ENCODE measurements around the gene DNAJB12.
"Not testable (repeated sequence)": the region's sequence is repeated elsewhere in the genome, so short reads cannot be mapped to it uniquely, and the experiment has no call there.

Gene DNAJB12

DNA sequence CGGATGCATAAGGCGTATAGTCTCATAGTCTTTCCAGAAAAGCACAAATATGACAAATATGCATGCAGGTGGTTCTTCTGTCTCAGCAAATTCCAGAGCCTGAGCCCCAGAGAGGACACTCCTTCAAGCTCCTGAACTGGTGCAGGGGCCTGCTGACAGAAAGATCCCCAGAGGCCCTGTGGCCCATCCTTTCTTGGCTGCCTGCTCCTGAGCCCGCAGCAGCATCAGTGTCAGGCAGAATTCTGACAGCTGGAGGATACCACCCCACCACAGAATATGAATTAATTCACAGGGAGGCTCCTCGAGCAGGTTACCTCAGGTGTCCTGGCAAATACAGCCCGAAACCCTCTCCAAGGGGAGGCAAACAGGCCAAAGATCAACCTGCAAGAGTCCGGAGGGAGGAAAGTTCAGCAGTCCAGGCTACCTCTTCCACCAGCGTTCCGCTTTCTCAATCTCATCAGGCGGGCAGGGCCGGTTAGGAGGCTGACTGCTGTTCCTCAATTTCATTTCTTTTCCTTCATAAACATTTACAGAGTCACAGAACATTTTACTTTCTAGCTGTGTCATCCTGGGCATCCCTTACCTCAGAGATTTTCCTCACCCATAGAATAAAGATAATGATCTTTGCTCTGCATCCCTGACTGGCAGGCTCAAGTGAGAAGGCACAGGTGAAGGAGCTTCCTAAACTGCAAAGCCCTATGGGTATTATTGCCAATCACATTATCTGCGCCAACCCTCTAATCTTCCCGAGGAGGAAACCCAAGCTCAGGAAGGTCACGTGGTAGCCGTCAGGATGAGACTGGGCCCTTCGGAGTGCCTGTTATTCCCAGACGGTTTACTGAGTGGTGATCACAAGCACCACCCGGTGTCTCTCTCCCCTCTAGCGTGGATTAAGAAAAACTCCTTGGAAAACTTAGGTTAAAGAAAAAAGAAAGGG, 1.4 kb downstream of the DNAJB12 start:
- DNase-seq (ENCODE audit: low read depth) = no peak

DNA sequence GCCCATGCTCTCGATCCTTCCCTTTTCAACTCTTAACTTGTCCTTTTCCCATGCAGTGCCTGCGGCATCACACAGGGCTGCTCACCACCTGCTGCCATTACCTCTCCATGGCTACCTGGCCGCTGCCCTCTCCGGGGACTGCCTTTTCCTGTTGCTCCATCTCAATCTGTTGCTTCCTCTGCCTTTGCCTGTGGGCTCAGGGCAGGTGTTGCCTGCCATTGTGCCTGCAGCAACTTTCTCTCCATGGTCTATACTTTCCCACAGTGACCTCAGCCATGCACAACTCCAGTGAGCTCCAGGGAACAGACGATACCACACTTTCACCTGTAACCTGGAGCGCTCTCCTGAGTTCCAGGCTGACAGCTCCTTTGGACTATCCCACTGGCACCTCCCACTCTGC, 3.2 kb downstream of the DNAJB12 start:
- no peak for DNase-seq (ENCODE audit: low read depth)

DNA sequence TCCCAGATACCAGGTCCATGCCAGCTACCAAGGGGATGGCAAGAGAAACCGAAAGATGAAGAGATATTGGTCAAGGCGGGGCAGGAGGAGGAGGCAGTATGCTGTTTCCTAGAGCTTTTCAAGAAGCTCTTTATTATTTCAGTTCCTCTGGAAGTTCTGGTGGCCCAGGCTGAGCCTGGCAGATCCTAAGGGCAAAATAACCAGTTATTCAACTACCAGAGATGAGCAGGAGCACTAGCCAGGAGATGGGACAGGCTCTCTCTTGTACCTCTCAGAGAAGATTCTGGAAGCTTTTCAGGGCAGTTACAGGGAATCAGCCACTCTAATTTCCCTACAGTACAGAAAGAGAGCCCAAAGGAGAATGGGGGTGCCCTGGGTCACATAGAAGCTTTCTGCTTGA, 5.3 kb downstream of the DNAJB12 start:
- no peak for DNase-seq (ENCODE audit: low read depth)

DNA sequence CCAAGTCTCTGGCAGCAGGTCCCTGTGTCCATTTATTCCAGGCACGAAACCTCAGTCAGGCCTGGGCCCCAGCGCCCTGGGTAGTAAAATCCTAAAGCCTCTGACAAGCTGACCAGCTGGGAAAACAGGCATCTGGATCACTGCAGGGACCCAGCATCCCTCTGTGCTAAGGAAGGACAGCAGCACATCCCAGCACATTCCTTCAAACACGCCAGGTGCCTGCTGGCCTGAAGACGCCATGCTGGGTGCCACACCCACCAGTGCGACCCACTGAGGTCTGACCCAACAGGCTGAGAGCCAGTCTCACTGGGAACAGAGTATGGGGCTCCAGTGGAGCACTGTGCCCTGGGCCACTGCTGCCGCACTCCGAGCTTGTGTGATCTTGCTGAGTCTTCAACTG, 6.4 kb downstream of the DNAJB12 start:
- no peak for DNase-seq (ENCODE audit: low read depth)

DNA sequence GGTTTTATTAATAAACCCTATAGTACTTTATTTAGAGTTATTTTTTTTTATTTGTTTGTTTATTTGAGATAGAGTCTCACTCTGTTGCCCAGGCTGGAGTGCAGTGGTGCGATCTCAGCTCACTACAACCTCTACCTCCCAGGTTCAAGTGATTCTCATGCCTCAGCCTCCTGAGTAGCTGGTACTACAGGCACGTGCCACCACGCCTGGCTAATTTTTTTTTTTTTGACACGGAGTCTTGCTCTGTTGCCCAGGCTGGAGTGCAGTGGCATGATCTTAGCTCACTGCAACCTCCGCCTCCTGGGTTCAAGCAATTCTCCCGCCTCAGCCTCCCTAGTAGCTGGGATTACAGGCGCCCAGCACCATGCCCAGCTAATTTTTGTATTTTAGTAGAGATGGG, 8.6 kb downstream of the DNAJB12 start:
- DNase-seq (ENCODE audit: low read depth) = not testable (repeated sequence)

DNA sequence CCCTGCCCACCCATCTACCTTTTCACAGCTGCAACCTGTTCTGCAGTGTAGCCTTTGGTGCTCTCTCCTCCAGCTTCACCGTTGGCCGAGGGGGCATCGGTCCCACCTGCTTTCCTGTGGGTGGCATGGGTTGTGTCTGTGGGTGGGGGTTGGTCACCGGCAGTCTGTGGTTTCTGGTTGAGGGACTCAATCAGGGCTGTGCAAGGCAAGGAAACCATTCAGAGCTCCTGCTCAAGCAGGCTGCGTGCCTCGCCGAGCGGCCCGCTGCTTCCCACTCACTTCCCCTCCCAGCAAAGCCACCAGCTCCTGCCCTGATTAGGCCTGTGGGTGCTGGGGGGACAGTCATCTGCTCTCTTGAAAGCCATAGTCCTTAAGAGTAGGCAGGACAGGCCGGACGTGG, 9.8 kb downstream of the DNAJB12 start:
- DNase-seq (ENCODE audit: low read depth) = no peak

DNA sequence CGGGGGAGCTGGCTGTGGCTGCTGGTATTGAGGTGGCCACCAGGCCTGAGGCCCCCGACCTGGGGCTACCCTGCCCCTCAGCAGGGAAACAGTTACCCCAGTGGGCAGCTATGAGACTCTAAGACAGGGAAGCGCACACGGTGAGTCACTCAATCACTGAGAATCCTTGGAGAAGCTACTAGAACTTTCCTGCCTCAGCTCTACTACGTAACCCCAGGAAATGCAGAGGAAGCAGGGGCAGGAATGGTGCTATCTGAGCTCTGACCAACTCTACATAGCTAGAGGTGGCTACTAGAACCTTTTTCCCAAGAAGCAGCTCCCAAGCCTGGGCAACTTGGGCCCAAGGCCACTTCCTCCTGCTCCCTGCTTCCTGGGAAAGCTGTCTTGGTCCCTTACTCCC, 11.8 kb downstream of the DNAJB12 start:
- no peak for DNase-seq (ENCODE audit: low read depth)

DNA sequence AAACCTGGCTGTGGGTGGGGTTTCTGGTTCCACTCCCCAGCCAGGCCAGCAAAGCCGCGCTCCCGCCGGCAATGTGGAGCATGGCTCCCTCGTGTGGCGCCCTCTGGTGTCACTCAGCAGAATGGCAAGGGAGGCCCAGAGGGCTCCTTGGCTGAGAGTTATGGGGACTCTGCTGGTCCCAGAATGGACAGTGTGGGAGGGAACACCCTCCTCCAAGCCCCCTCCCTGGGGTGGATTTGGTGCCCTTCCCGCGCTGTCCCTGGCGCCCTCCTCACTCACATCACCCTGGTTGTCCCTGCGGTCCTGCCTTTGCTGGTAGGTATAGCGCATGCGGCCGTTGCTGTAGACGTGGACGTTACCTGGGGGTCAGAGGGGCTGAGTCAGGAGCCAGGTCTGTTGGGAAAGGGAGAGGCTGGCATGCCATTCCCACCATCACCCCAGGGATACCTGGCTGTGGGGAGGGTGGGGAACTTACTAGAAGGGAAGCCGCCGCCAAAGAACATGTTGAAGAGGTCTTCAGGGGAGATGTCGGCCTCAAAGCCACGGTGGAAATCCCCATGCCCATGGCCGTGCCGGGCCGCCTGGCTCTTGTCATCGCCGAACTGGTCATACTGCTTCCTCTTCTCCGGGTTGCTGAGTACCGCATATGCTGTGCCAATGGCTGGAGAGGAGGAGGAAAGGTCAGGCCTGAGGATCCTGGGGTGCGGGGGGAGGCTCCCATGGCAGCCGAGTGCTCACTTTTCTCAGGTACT, 14.0 kb downstream of the DNAJB12 start:
- DNase-seq (ENCODE audit: low read depth) = peak; percentile 66

DNA sequence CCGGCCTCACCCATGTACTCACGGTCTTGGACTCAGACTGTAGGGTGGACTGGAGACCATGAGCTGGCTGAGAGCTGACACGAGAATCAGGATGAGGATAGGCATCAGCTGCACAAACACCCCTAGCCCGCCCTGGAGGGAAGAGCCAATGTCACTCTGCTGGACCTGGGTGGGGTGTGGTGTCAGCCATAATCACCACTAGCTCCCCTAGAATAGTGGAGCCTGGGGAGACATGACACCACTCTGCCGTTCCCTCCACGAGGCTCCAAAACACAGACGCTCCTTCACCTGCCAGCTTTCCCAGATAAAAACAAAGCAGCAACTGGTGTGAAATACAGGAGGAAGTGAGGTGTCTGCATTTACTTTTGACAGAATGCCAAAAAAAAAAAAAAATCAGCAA, 16.5 kb downstream of the DNAJB12 start:
- no peak for DNase-seq (ENCODE audit: low read depth)

DNA sequence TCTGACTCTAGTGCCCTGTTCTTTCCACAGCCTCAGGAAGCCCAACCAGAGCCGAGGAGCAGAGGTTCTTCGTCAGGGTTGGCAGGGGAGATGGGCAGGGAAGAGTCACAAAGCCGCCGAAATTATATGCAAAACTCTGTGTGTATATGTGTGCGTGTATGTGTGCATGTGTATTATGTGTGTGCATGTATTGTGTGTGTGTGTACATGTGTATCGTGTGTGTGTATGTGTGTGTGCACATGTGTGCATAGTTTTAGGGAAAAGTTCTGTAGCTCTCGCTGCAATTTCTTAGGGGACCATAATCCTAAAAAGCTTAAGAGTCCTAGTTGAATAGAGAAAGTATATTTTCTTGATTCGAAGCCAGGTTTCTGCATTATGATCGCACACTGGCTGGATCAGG, 17.0 kb downstream of the DNAJB12 start:
- no peak for DNase-seq (ENCODE audit: low read depth)

DNA sequence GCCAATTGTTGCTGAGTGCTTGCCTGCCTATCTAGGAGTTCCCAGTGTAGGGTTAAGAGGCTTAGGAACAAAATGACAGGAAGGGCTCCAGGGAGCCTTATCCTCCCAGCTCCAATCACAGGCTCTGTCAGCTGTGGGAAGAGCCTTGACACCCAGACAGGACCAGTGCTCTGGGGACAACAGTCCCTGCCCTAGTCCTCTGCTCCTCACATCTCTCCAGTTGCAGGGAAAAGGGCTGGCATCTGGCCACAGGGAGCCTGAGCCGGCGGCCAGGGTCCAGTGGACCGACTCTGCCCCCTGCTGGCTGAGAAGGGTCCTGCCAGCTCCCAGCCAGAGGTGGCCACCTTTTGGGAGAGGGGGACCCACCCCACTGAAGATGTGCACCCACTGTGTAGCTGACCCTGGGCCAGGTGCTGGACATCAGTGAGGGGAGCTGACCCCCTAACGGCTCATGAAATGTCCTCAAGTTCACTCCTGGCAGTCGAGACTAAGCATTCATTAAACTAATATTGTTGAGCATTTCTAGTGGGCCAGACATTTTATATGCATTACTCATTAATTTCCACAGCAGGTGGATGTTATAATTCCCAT, 17.6 kb downstream of the DNAJB12 start:
- peak; percentile 55 for DNase-seq (ENCODE audit: low read depth)

DNA sequence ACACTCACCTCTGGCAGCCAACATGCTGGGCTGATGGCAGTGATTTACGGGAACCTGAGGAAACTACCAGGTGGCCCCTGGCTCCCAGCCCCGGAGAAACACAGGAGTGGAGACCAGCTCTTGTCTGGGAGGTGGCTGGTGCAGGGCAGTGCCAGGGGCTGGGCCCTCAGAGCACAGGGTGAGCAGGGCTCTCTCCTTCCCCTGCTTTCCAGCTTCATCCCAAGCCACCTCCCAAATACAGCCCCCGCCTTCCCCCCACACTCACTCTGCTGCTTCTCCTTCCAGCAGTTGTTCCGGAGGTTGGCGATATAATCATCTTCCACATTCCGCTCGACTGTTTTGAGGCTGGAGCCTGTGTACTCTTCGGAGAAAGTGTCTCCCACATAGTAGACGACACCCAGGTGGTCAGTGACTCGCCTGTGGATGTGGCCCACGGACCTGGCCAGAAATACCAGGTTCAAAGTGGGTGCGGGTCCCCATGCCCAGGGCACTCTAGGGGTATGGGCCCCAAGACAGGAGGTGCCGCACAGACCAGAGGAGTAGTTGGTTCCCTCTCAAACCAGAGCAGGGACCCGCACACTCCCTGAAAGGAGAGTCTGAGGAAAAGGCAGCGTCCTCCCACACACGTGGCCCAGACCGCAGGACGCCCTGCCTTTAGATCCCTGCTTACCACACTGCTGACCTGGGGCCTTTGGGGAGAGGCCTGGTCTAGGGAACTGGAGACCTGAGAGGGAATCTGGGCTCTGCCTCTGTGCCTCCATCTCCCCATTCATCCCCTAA, 18.3 kb downstream of the DNAJB12 start:
- no peak for DNase-seq (ENCODE audit: low read depth)

DNA sequence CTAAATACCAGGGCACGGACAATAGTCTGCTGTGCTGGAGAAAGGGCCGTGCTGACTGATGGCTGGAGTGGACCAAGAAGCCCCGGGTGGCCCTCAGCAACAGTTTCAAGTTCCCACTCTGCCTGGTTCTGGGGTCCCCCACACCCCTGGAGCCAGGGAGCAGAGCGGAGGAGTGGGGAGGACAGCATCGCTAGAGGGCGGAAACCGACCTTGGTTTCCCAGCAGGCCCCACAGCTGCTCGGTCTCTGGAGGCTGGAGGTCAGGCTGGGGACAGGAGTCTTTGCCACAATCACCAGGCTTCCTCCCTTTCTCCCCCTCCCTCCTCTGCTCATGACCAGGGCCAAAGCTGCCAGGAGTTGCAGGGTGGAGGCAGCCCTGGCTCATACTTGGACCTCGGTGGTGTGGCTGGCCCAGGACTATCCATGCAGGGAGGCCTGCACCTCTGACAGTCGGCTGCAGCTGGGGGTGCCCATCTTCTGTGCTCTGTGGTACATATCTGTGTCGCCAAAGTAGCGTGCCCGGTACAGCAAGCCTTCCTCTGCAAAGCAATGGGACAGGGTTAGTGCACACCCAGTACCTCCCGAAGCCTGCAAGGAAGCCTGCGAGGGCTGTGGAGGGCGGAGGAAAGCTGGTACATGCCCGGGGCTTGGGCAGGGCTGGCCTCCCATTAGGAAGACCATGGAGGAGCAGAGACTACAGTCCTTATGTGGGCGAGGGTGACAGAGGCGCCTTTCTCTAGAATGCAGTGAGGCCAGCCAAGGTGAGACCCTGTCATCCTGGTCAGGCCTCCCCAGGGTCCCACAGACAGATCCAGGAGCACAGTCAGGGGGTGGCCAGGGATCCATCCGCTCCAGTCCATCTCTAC, 19.1 kb downstream of the DNAJB12 start:
- no peak for DNase-seq (ENCODE audit: low read depth)

DNA sequence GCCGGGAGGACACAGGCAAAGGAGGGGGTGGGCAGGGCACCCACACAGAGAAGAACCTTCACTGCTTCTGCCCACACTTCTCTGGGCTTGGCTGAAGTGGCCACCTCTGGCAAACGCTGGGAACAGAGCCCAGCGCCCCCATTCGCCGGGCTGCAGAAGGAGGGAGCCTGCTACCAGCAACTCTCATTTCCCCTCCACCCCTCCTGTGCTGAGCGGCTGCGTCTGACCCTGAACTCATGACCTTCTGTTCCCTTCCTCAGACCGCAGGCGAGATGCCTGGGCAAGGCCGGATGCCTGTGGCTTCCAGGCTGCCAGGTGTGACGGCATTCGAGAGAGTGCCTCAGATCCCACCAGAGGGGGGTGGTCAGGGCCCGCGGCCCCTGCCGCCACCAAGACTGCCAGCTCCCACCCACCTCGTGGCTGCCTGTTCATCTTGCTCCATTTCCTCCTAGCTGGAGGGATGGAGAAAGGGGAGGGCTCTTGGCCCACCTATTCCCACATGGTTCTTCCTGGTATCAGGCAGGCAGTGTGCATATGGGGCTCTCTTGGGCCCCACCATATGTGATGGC, 19.8 kb downstream of the DNAJB12 start:
- DNase-seq (ENCODE audit: low read depth) = peak; percentile 61

DNA sequence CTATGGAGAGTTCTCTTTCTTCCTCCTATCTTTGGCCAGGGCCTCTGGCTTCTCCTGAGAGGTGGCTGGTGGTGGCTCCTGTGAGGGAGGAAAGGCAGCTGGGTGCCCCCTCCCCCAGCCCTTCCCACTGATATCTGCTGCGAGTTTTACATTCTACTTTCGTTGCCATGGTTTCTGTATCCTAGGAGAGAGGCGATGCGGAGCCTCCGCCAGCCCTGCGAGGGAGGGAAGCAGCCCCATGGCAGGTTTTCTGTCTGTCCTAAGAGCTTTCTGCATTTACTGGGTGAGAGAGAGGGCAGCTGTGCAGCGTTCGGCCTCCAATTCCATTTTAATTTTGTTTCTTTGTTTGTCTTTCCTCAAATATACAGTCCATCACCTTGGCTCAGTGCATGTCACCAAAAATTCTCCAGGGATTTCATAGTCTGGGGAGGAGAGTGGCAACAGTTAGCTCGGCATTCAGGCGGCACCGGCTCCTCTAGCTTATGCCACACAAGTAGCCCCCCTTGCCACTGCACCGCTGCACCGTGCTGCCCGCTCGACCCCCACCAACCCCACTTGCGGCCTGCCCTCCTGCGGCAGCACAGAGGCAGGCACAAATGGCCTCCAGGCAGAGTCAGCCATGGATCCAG, 20.4 kb downstream of the DNAJB12 start:
- no peak for DNase-seq (ENCODE audit: low read depth)

DNA sequence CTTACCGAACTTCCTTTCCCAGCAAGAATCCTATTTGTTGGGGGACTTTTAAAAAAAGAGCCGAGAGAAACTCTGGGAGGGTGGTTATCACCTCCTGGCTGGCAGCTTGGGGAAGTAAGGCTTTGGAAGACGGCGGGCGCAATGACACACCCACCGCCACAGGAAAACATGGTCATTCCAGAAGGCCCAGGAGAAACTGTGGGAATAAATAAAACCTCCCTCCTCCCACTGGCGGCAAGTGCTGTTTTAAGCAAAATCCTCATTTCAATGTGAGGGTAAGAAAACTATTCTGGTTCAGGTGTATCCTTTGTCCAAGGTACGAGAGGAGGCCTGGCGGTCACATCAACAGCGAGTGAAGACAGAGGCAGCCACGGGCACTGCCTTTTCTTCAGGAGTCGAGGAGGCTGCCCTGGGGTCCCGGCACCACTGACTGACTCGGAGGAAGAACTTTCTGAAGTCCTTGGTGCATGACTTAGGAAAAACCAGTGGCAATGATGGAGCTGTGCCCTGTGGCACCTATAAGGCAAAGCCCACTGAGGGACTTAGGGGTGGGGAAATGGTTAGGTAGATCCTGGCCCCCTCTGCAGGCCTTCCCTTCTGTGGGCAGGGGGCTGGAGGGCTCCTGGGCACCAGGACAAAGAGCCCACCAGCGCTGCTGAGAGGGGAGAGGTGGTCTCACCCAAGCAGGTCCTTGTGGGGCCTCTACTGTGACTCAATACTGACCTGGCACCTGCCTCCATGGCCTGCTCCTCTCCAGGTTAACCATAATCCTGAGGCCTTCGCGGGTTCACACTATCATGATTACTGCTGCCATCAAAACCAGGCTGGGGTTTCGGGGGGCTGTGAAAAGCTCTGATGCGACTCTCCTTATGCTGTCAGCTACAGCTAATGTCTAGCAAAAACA, 21.4 kb downstream of the DNAJB12 start:
- no peak for DNase-seq (ENCODE audit: low read depth)

DNA sequence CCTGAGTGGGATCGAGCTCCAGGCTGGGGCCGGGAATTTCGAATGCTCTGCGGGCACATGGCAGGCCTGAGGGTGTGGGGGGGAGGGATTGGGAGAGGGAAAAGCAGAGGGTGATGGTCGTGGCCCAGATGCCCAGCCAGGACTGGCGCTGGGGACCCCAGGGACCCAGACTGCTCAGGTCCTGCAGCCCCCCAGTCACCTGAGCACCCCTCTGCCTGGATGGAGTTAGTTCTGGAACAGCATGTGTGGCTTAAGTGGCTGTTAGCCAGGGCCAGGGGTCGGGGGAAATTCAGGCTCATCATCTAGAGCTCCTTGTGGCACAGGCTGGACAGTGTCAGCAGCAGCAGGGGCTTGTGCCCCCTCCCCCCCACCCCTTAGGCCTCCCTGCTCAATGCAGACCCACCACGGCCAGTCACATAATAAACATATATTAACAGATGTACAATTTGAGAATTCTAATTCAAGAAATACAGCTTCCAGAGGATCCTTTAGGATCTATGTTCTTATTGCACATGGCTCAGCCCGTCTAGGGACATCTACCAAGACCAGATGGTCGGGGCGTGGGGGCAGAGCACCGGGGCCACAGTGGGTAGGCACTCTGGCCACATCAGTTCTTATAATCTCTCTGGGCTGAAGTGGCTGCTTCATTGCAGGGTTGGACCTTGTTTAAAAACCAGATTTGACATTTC, 22.2 kb downstream of the DNAJB12 start:
- no peak for DNase-seq (ENCODE audit: low read depth)

DNA sequence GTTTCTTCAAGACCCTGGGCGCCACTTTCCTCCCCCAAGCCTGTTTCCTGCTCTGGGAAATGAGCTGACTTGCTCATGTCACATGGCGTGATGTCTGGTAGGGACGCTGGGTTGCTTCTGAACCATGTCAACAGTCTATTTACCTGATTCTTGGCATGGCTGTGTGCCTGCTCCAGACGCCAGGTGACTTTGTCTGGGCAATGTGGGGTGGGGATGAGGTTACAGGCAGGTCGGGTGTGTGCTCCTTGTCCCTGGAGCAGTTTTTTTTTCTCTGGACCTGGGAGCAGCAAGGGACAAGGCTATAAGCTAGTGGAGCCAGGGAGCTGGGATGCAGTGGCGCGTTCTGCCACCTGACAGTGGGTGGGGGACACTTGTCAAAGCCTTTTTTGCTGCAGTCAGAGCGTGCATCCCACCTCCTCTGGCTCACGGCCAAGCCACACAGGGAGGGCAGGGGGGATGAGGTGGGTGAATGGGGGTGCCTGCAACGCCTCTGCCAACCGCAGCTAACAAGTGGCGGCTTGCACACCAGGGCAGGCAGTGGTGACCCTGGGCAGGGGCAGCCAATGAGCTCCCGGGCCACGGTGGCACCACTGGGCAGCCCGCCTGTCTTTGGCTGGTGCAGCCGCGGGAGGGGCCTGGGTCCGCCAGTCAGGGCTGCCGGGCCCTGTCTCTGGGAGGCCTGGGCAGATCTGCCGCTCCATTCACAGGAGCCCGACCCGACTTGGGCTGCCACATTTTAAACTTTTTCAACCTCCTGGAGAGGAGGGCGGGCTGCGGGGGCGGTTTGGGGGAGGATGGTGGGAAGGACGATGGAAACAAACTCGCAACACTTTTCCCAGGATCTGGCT, 22.9 kb downstream of the DNAJB12 start:
- peak; percentile 74 for DNase-seq (ENCODE audit: low read depth)

Data from activated T-helper 9 cell treated with anti-CD3 and anti-CD28 coated beads, Interleukin-2, amount 50 U/mL, for 16 hours (primary cell).